Stimulated activated CD8-positive, alpha-beta memory T cell treated with anti-CD3 and anti-CD28 coated beads, Interleukin-12 subunit alpha, Interleukin-12 subunit beta, amount 100 ng/mL, for 24 hours (primary cell): ENCODE data around the gene MAN2A2.
"Not testable (repeated sequence)": the region's sequence is repeated elsewhere in the genome, so short reads cannot be mapped to it uniquely, and the experiment has no call there.

Source experiments
- DNase-seq: peaks from one replicate; pipeline ENCODE4 v3.0.0-alpha.2; 2020; ENCODE audit errors: extremely low read depth

MAN2A2 gene

GRCh38 chr15:90871139-90871715 is 31.9 kb upstream of the MAN2A2 start:
- DNase-seq, result no peak

- DNase-seq, result no peak
Measured at GRCh38 chr15:90871716-90872485, 31.2 kb upstream of the MAN2A2 start.

GRCh38 chr15:90872486-90873184 is 30.5 kb upstream of the MAN2A2 start:
- DNase-seq, result no peak

- no peak for DNase-seq
Measured at GRCh38 chr15:90873488-90873997, 29.6 kb upstream of the MAN2A2 start.

- no peak for DNase-seq
Measured at GRCh38 chr15:90873998-90874605, 29.0 kb upstream of the MAN2A2 start.

GRCh38 chr15:90874986-90875385 is 28.1 kb upstream of the MAN2A2 start:
- DNase-seq, result not testable (repeated sequence)

GRCh38 chr15:90875549-90875981 is 27.5 kb upstream of the MAN2A2 start:
- DNase-seq, result no peak

GRCh38 chr15:90876046-90876445 is 27.1 kb upstream of the MAN2A2 start:
- DNase-seq, result no peak

- no peak for DNase-seq
Measured at GRCh38 chr15:90876512-90877170, 26.5 kb upstream of the MAN2A2 start.

- DNase-seq, result no peak
Measured at GRCh38 chr15:90877315-90877714, 25.8 kb upstream of the MAN2A2 start.

- DNase-seq, result no peak
Measured at GRCh38 chr15:90877996-90878395, 25.1 kb upstream of the MAN2A2 start.

GRCh38 chr15:90878660-90879059 is 24.4 kb upstream of the MAN2A2 start:
- no peak for DNase-seq

GRCh38 chr15:90879730-90880366 is 23.3 kb upstream of the MAN2A2 start:
- DNase-seq, result no peak

- DNase-seq, result no peak
Measured at GRCh38 chr15:90880381-90881145, 22.5 kb upstream of the MAN2A2 start.

GRCh38 chr15:90881181-90881977 is 21.7 kb upstream of the MAN2A2 start:
- DNase-seq, result no peak

- DNase-seq, result no peak
Measured at GRCh38 chr15:90881978-90882721, 21.0 kb upstream of the MAN2A2 start.

- no peak for DNase-seq
Measured at GRCh38 chr15:90882781-90883525, 20.1 kb upstream of the MAN2A2 start.

- no peak for DNase-seq
Measured at GRCh38 chr15:90883526-90883975, 19.6 kb upstream of the MAN2A2 start.
